HEK293 (cell line): ENCODE measurements around the gene STX5.

Source experiments
- CTCF ChIA-PET: fragments of 350-600 bp; formaldehyde crosslinking; extraction: SDS; loops from one replicate; lab custom pipeline; 2021; ENCODE audit warnings: antibody characterized with exemption; lab: Yijun Ruan, JAX
- POLR2A ChIA-PET: fragments of 300-600 bp; formaldehyde crosslinking; extraction: SDS; loops from one replicate; lab custom pipeline; 2020; ENCODE audit warnings: antibody characterized with exemption, inconsistent platforms; lab: Yijun Ruan, JAX
- H3K27ac ChIP-seq: fragments of 200-500 bp; sonication (Bioruptor generic); 2 replicates; pipeline ENCODE4 v1.5.1; 2014; ENCODE audit warnings: low read depth, low read length, control low read depth, inconsistent platforms; ENCODE audit errors: extremely low read depth
- H3K36me3 ChIP-seq, 2 experiments: fragments of 200-500 bp in 1 of 2; sonication (Bioruptor generic) in 1 of 2; 1 replicate in 1 of 2; 2 replicates in 1 of 2; pipeline ENCODE4 v1.5.1; 2014 to 2017; ENCODE audit warnings: inconsistent platforms in 2 of 2, low read length in 2 of 2; ENCODE audit not compliant: control insufficient read depth in 2 of 2, insufficient read depth in 1 of 2
- H3K4me1 ChIP-seq: fragments of 200-500 bp; sonication (Bioruptor generic); 2 replicates; pipeline ENCODE4 v1.5.1; 2014; ENCODE audit warnings: mild to moderate bottlenecking, low read length, inconsistent platforms; ENCODE audit not compliant: control insufficient read depth, insufficient read depth
- H3K4me3 ChIP-seq: 2 replicates; pipeline ENCODE4 v1.5.1; 2011; ENCODE audit warnings: low read depth, mild to moderate bottlenecking, control low read depth, low read length, moderate library complexity
- H3K9me3 ChIP-seq: fragments of 200-500 bp; sonication (Bioruptor generic); 2 replicates; pipeline ENCODE4 v1.5.1; 2014; ENCODE audit warnings: low read depth, low read length, inconsistent platforms; ENCODE audit not compliant: control insufficient read depth, insufficient read depth
- BCL11A ChIP-seq: fragments of 450-650 bp; formaldehyde crosslinking; IDR thresholded peaks from 2 replicates; pipeline ENCODE4 v1.5.1; 2016; ENCODE audit warnings: low read depth, missing biosample characterization, missing genetic modification characterization
- PRDM1 ChIP-seq: fragments of 450-650 bp; formaldehyde crosslinking; IDR thresholded peaks from 2 replicates; pipeline ENCODE4; 2016; ENCODE audit warnings: missing biosample characterization, missing genetic modification characterization
- SP2 ChIP-seq: fragments of 450-650 bp; formaldehyde crosslinking; IDR thresholded peaks from 2 replicates; pipeline ENCODE4 v1.5.1; 2016; ENCODE audit warnings: missing biosample characterization, missing genetic modification characterization
- SP7 ChIP-seq: fragments of 450-650 bp; formaldehyde crosslinking; IDR thresholded peaks from 2 replicates; pipeline ENCODE4 v1.5.1; 2016; ENCODE audit warnings: missing biosample characterization, missing genetic modification characterization
- ZBTB1 ChIP-seq: fragments of 450-650 bp; formaldehyde crosslinking; IDR thresholded peaks from 2 replicates; pipeline ENCODE4 v1.5.1; 2016; ENCODE audit warnings: missing biosample characterization, missing genetic modification characterization
- ZBTB17 ChIP-seq: fragments of 450-650 bp; formaldehyde crosslinking; IDR thresholded peaks from 2 replicates; pipeline ENCODE4 v1.5.1; 2016; ENCODE audit warnings: missing biosample characterization, missing genetic modification characterization
- ZBTB48 ChIP-seq: fragments of 450-650 bp; formaldehyde crosslinking; IDR thresholded peaks from 2 replicates; pipeline ENCODE4 v1.5.1; 2016; ENCODE audit warnings: missing biosample characterization, missing genetic modification characterization
- ZBTB49 ChIP-seq: fragments of 450-650 bp; formaldehyde crosslinking; IDR thresholded peaks from 2 replicates; pipeline ENCODE4 v1.5.1; 2016; ENCODE audit warnings: missing biosample characterization, missing genetic modification characterization, low read depth
- ZBTB8A ChIP-seq: fragments of 450-650 bp; formaldehyde crosslinking; IDR thresholded peaks from 2 replicates; pipeline ENCODE4 v1.5.1; 2016; ENCODE audit warnings: missing biosample characterization, missing genetic modification characterization
- ZNF121 ChIP-seq: fragments of 450-650 bp; formaldehyde crosslinking; IDR thresholded peaks from 2 replicates; pipeline ENCODE4 v1.5.1; 2016; ENCODE audit warnings: missing biosample characterization, missing genetic modification characterization
- ZNF140 ChIP-seq: fragments of 450-650 bp; formaldehyde crosslinking; IDR thresholded peaks from 2 replicates; pipeline ENCODE4 v1.5.1; 2016; ENCODE audit warnings: missing biosample characterization, missing genetic modification characterization
- ZNF202 ChIP-seq: fragments of 450-650 bp; formaldehyde crosslinking; IDR thresholded peaks from 2 replicates; pipeline ENCODE4 v1.5.1; 2016; ENCODE audit warnings: missing biosample characterization, missing genetic modification characterization, borderline replicate concordance
- ZNF24 ChIP-seq: fragments of 450-650 bp; formaldehyde crosslinking; IDR thresholded peaks from 2 replicates; pipeline ENCODE4 v1.5.1; 2016; ENCODE audit warnings: missing biosample characterization, missing genetic modification characterization
- ZNF335 ChIP-seq: fragments of 450-650 bp; formaldehyde crosslinking; conservative IDR thresholded peaks from 2 replicates; pipeline ENCODE4 v1.5.1; 2016; ENCODE audit warnings: missing biosample characterization, missing genetic modification characterization
- ZNF391 ChIP-seq: fragments of 450-650 bp; formaldehyde crosslinking; IDR thresholded peaks from 2 replicates; pipeline ENCODE4 v1.5.1; 2016; ENCODE audit warnings: low read depth, missing biosample characterization, missing genetic modification characterization, borderline replicate concordance
- ZNF513 ChIP-seq: fragments of 450-650 bp; IDR thresholded peaks from 2 replicates; pipeline ENCODE4 v1.5.1; 2018; ENCODE audit warnings: missing biosample characterization, missing genetic modification characterization
- ZNF624 ChIP-seq: fragments of 450-650 bp; formaldehyde crosslinking; IDR thresholded peaks from 2 replicates; pipeline ENCODE4 v1.5.1; 2017; ENCODE audit warnings: missing biosample characterization, missing genetic modification characterization
- ZNF654 ChIP-seq: fragments of 450-650 bp; formaldehyde crosslinking; IDR thresholded peaks from 2 replicates; pipeline ENCODE4 v1.5.1; 2016; ENCODE audit warnings: low read depth, missing biosample characterization, missing genetic modification characterization
- ZNF660 ChIP-seq: fragments of 450-650 bp; IDR thresholded peaks from 2 replicates; pipeline ENCODE4 v1.5.1; 2018; ENCODE audit warnings: missing biosample characterization, mild to moderate bottlenecking, missing genetic modification characterization
- ZNF76 ChIP-seq: fragments of 450-650 bp; formaldehyde crosslinking; IDR thresholded peaks from 2 replicates; pipeline ENCODE4; 2016; ENCODE audit warnings: low read depth, missing biosample characterization, missing genetic modification characterization, borderline replicate concordance

The STX5 gene

GRCh38 chr11:62805076-62805892, 26.6 kb downstream of the STX5 start, which contains the start of gene NXF1 (continued):
- TF ChIP-seq ZNF513 (tag by site-specific recombination) = no peak
- peak; percentile 94 for TF ChIP-seq ZBTB8A (tag by site-specific recombination)
- TF ChIP-seq ZNF391 (tag by site-specific recombination) = peak; percentile 78; the same call in 1 of the 2 replicates
- TF ChIP-seq ZBTB17 (tag by site-specific recombination) = 0 out of 2 replicates have a peak, but pooled peaks have one; percentile 4

GRCh38 chr11:62804310-62805075, 27.4 kb downstream of the STX5 start:
- ChIA-PET CTCF (interaction anchor here (0.8 to 1.7 kb wide), 5 partner anchors 10 to 124 kb away, joined by 3 to 5 read pairs (median 3); no protein-coding TSS in a partner anchor), POLR2A (interaction anchor here (0.8 to 3.0 kb wide), 16 partner anchors 8 to 85 kb away, joined by 3 to 11 read pairs (median 4); partner anchors contain the start of genes HNRNPUL2, STX5, TEX54 and TMEM179B)
- Histone ChIP-seq H3K27ac (peak overlapping the region; percentile 63), H3K9me3 (no peaks in the 10 kb centered on the region), H3K4me1 (no peaks in the 10 kb centered on the region), H3K4me3 (peak overlapping the region; percentile 84), H3K36me3 (peaks cover 17 to 47% of the 10 kb centered on the region in 2 experiments)
- TF ChIP-seq ZNF660 (tag by site-specific recombination) (peak; percentile 6; the same call in 1 of the 2 replicates), ZNF24 (no peak), ZBTB49 (no peak), ZNF624 (no peak), SP2 (tag by site-specific recombination) (no peak), PRDM1 (peak; percentile 84), ZNF140 (tag by site-specific recombination) (no peak), BCL11A (tag by site-specific recombination) (no peak), ZNF121 (tag by site-specific recombination) (no peak), ZNF202 (tag by site-specific recombination) (no peak), ZNF76 (tag by site-specific recombination) (no peak), ZNF335 (peak; percentile 45; the same call in 1 of the 2 replicates), ZBTB1 (no peak), SP7 (no peak), ZBTB48 (tag by site-specific recombination) (peak; percentile 89), ZNF654 (no peak)
